GM19324 (cell line): ENCODE results near the gene IFNK.
A peak's percentile ranks its signal among the peaks of the same experiment; 100 is the strongest.

Source experiments
- ATAC-seq: cut with Tn5 transposase; IDR thresholded peaks from one replicate; pipeline ENCODE4 v1.9.1; 2021; ENCODE audit warnings: mild to moderate bottlenecking, moderate library complexity; ENCODE audit not compliant: unreplicated experiment, low FRiP score

IFNK gene

GRCh38 chr9:27537027-27537435, 12.9 kb downstream of the IFNK start:
- no peak for ATAC-seq

GRCh38 chr9:27537756-27538155, 13.7 kb downstream of the IFNK start:
- ATAC-seq = no peak

DNA sequence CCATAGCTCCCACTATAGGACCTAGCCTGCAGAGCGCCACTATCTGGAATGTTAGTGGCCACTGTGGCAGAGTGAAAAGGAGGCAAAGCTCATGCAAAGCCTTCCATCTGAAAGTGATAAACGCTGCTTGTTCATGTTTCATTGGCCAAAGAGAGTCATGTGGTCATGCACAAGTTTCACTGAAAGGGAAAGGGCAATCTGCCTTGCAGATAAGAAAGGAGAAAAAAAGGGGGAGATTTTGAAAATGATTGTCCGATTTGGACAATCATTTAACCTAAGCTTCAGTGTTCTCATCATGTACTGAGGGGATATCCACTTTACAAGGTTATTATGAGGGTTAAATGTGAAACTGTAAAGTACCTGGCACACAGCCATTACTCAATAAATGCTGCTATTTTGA, 14.6 kb downstream of the IFNK start:
- ATAC-seq = peak; percentile 58

- ATAC-seq = peak; percentile 44
Measured at GRCh38 chr9:27539479-27540441, 15.7 kb downstream of the IFNK start.

GRCh38 chr9:27540502-27540901, 16.4 kb downstream of the IFNK start:
- ATAC-seq = no peak

DNA sequence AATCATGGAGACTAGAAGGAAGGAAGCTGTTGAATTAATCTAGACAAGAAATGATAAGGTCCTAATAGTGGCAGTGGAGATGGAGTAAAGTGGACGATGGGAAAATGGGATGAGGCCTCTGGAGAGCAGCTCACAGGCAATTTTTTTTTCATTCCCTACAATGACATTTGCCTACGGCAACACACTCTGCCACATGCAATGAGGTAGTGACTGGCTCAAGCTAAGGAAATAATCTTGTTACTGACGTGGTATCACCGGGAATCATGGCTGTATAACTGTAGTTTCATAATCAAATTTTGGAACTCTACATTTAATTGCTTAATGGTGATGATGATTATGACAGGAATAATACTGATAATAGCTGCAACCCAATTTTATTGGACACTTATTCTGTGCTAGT, 17.6 kb downstream of the IFNK start:
- no peak for ATAC-seq

DNA sequence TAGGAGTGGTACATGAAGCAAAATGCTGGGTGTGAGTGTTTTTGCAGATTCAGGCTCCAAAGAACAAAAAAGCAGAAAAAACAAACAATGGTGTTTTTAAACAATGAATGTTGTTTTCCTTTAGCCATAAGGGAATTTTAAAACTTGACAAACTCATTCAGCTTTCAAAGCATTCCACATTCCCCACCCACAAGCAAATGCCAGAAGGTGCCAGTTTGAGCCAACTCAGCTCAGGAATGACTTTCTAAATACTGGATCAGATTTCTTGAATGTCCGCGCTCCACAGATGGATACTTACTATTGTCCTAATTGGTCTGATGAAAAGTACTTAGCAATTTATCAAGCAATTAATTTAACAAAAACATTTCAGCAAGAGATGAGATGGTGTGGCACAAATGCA, 18.4 kb downstream of the IFNK start:
- ATAC-seq = no peak

- no peak for ATAC-seq
Measured at GRCh38 chr9:27545471-27545870, 21.4 kb downstream of the IFNK start.

- no peak for ATAC-seq
Measured at GRCh38 chr9:27548055-27548741, 24.1 kb downstream of the IFNK start.

DNA sequence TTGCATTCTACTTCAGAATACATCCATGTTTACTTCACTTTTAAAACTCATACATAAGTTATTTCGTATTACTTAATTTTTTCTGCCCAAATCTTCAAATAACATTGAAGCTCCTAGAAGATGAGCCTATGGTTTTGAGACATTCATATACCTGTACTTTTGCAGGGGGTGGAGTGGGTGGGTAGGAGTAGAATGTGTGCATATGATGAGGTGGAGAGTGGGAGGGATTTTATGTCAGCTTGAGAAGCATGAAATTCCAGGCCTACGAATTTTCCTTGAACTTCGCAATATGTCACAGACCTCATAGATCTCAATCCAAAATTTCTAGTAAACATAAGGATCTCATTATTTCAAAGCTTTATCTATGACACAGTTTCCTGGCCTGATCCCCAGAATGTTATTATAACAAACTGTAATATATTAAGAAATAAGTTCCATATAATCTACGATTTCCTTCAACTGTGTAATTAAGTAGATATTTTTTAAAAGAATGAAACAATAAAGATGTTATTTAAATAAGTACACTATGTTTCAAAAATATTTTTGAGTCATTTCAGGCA, 25.2 kb downstream of the IFNK start:
- no peak for ATAC-seq

- ATAC-seq = no peak
Measured at GRCh38 chr9:27554712-27555111, 30.6 kb downstream of the IFNK start.

DNA sequence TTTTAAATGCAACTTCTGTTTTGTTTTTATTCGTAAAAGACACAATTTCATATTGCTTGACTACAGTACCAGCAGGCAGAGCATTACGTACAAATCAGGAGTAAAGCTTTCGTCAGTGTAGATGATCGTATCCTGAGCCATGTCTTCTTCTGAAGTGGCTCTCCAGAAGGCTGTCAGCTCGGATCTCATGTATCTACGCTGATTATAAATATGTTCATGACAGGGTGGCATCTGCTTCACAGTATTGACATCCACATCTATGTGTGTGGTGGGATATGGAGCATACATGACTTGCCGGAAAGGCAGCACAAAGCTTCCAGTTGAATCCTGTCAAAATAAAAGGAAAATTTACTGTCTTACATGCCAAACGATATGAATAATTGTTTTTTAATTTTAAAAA, 32.4 kb downstream of the IFNK start:
- ATAC-seq = no peak

DNA sequence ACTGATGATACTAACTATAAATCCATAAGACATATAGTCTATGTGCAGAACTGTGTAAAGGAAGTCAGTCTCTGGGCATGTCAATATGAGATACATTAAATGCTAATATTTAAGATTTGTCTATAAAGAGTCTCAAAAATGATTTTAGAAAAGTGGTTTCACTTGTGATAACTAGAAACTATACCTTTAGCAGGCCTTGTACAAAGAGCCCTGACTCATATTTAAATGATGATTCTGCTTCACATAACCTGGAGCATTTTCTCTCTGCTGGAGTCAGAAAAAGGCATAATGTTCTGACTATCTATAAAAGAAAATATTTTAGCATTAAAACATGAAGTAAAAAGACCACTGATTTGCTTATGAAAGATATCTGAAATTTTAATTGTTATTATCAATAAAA, 34.2 kb downstream of the IFNK start:
- no peak for ATAC-seq

GRCh38 chr9:27560457-27560856, 36.4 kb downstream of the IFNK start:
- ATAC-seq = no peak

DNA sequence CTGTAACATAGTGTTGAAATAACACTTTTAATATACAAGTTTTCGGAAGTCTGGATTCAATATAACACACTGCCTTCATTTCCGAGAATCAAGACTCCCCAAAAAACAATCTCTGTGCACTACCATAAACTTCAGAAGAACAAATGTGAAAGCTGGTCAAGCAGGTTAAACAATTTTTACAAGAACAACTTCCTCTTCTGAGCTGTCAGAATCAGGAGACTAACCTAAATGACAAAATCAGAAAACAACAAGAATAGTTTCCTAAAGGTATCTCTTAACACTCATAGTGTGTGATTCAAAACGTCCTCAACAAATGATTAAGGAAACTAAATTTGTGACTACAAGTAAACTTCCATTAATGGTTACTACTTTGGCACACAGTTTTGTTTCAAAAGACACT, 37.6 kb downstream of the IFNK start:
- no peak for ATAC-seq

GRCh38 chr9:27563738-27564430, 39.8 kb downstream of the IFNK start:
- ATAC-seq = no peak

- ATAC-seq = no peak
Measured at GRCh38 chr9:27564670-27565069, 40.6 kb downstream of the IFNK start.

DNA sequence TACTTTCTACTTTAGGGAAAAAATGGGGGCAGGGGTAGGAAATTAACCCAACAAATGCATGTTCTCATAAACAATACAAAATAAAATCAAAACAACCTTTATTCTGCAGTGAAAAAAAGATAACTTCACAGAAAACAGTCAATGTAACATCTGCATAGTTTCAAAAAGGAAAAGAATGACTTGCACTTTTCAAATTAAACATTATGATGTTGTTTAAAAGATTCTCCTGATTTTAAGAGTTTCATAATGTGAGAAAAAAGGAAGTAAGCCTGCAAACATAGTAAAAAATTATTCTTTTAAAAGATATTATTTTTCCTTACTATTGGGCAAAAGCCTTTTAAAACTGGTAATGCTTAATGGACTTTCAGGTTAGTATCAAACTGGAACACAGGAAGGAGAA, 41.6 kb downstream of the IFNK start:
- no peak for ATAC-seq

GRCh38 chr9:27566118-27566517, 42.0 kb downstream of the IFNK start:
- ATAC-seq = no peak

DNA sequence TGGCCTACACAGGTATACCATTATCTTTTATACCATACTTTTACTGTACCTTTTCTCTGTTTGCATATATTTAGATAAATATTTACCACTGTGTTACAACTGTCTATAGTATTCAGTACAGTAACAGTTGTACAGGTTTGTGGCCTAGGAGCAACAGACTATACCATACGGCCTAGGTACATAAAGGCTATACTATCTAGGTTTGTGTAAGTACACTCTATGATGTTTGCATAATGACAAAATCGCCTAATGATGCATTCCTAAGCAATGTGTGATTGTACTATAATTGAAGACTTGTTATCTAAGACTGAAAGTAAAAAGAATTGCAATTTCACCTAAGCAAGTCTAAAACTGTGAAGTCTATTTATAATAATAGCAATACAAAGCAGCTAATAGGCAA, 45.3 kb downstream of the IFNK start:
- ATAC-seq = no peak

DNA sequence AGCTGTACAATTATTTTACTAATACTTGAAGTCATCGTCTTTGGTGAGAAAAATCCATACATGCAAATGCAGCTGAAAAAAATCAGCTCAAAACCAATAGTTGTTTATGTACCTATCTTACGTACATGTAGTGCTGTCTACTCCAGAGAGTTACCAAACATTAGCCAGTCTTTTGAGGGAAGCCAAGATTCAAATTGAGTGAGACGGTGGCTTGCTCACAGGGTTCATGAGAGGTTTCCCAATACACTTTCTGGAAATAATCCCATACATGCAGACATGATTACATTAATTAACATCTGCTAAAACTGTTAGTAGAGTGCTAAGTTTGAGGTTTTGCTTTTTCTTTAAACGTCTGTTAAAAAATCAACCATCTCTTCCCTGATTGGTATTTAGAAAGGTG, 46.9 kb downstream of the IFNK start:
- ATAC-seq = no peak
